ENCODE measurements around the gene ANKHD1.
"Not testable (repeated sequence)": the region's sequence is repeated elsewhere in the genome, so short reads cannot be mapped to it uniquely, and the experiment has no call there.

Gene ANKHD1

GRCh38 chr5:140420665-140421361, 19.2 kb downstream of the ANKHD1 start:
- in situ Hi-C loops (cut with HindIII; ENCODE audit: low sequenced_read_pairs): no loop called here

- in situ Hi-C loops (cut with HindIII; ENCODE audit: low sequenced_read_pairs): not testable (repeated sequence)
These were observed 19.7 kb downstream of the ANKHD1 start for GRCh38 chr5:140421375-140421774.

GRCh38 chr5:140423609-140424008, 22.0 kb downstream of the ANKHD1 start:
- in situ Hi-C loops (cut with HindIII; ENCODE audit: low sequenced_read_pairs): no loop called here

GRCh38 chr5:140424135-140424534, 22.5 kb downstream of the ANKHD1 start:
- in situ Hi-C loops (cut with HindIII; ENCODE audit: low sequenced_read_pairs): no loop called here

GRCh38 chr5:140427726-140428125, 26.1 kb downstream of the ANKHD1 start:
- in situ Hi-C loops (cut with HindIII; ENCODE audit: low sequenced_read_pairs): not testable (repeated sequence)

- in situ Hi-C loops (cut with HindIII; ENCODE audit: low sequenced_read_pairs): no loop called here
These were observed 28.1 kb downstream of the ANKHD1 start for GRCh38 chr5:140429724-140430123.

- in situ Hi-C loops (cut with HindIII; ENCODE audit: low sequenced_read_pairs): no loop called here
These were observed 30.6 kb downstream of the ANKHD1 start for GRCh38 chr5:140432212-140432611.

- in situ Hi-C loops (cut with HindIII; ENCODE audit: low sequenced_read_pairs): no loop called here
These were observed 31.3 kb downstream of the ANKHD1 start for GRCh38 chr5:140432916-140433315.

- in situ Hi-C loops (cut with HindIII; ENCODE audit: low sequenced_read_pairs): not testable (repeated sequence)
These were observed 55.7 kb downstream of the ANKHD1 start for GRCh38 chr5:140457368-140457767.

- in situ Hi-C loops (cut with HindIII; ENCODE audit: low sequenced_read_pairs): no loop called here
These were observed 65.5 kb downstream of the ANKHD1 start for GRCh38 chr5:140466981-140467742.

- in situ Hi-C loops (cut with HindIII; ENCODE audit: low sequenced_read_pairs): no loop called here
These were observed 66.6 kb downstream of the ANKHD1 start for GRCh38 chr5:140468188-140468587.

GRCh38 chr5:140469259-140469658, 67.6 kb downstream of the ANKHD1 start:
- in situ Hi-C loops (cut with HindIII; ENCODE audit: low sequenced_read_pairs): no loop called here

- in situ Hi-C loops (cut with HindIII; ENCODE audit: low sequenced_read_pairs): no loop called here
These were observed 78.8 kb downstream of the ANKHD1 start for GRCh38 chr5:140480310-140481014.

- in situ Hi-C loops (cut with HindIII; ENCODE audit: low sequenced_read_pairs): no loop called here
These were observed 80.1 kb downstream of the ANKHD1 start for GRCh38 chr5:140481758-140482157.

- in situ Hi-C loops (cut with HindIII; ENCODE audit: low sequenced_read_pairs): no loop called here
These were observed 81.4 kb downstream of the ANKHD1 start for GRCh38 chr5:140483055-140483454.

GRCh38 chr5:140488141-140488540, 86.5 kb downstream of the ANKHD1 start:
- in situ Hi-C loops (cut with HindIII; ENCODE audit: low sequenced_read_pairs): loop anchor here (5.0 kb wide), 1 partner anchor 81 kb away; no protein-coding TSS in a partner anchor

- in situ Hi-C loops (cut with HindIII; ENCODE audit: low sequenced_read_pairs): loop anchor here (5.0 kb wide), 1 partner anchor 82 kb away; no protein-coding TSS in a partner anchor
These were observed 87.3 kb downstream of the ANKHD1 start for GRCh38 chr5:140488914-140489313.

GRCh38 chr5:140497897-140498296, 96.3 kb downstream of the ANKHD1 start:
- in situ Hi-C loops (cut with HindIII; ENCODE audit: low sequenced_read_pairs): no loop called here

- in situ Hi-C loops (cut with HindIII; ENCODE audit: low sequenced_read_pairs): no loop called here
These were observed 97.0 kb downstream of the ANKHD1 start for GRCh38 chr5:140498591-140498990.

- in situ Hi-C loops (cut with HindIII; ENCODE audit: low sequenced_read_pairs): no loop called here
These were observed 101.2 kb downstream of the ANKHD1 start for GRCh38 chr5:140502834-140503233.

- in situ Hi-C loops (cut with HindIII; ENCODE audit: low sequenced_read_pairs): no loop called here
These were observed 108.3 kb downstream of the ANKHD1 start for GRCh38 chr5:140509898-140510297.

- in situ Hi-C loops (cut with HindIII; ENCODE audit: low sequenced_read_pairs): no loop called here
These were observed 111.5 kb downstream of the ANKHD1 start for GRCh38 chr5:140513124-140513523.
